Esophagus squamous epithelium (tissue), 4 donors: ENCODE data around the gene NYAP1.

Source experiments
- CTCF ChIP-seq, 6 experiments: fragments of 450-650 bp in 4 of 6; fragments of 200-600 bp in 2 of 6; sonication (generic) in 2 of 6; IDR thresholded peaks; one replicate each; pipeline ENCODE4 v1.5.1; 2016 to 2019; ENCODE audit warnings: antibody characterized with exemption in 6 of 6, mild to moderate bottlenecking in 4 of 6, moderate library complexity in 4 of 6
- POLR2A ChIP-seq, 4 donors: fragments of 450-650 bp; IDR thresholded peaks; one replicate each; pipeline ENCODE4 v1.6.1; 2017; ENCODE audit warnings: antibody characterized with exemption in 4 of 4, mild to moderate bottlenecking in 4 of 4, moderate library complexity in 3 of 4

GRCh38 chr7:100475549-100475948 lies 8.2 kb upstream of the NYAP1 start:
- TF ChIP-seq CTCF (IDR thresholded peaks at IDR 0.05): no peak
- TF ChIP-seq POLR2A (IDR thresholded peaks at IDR 0.05): no peak
